ENCODE data around the gene LAMA3.

The LAMA3 gene

GRCh38 chr18:23703987-23704384, 14.7 kb downstream of the LAMA3 start:
- H3K4me3 ChIP-seq (ENCODE audit: control insufficient read depth, low read depth, low read length): no peak overlapping the region
- TF ChIP-seq, protein P1, sequence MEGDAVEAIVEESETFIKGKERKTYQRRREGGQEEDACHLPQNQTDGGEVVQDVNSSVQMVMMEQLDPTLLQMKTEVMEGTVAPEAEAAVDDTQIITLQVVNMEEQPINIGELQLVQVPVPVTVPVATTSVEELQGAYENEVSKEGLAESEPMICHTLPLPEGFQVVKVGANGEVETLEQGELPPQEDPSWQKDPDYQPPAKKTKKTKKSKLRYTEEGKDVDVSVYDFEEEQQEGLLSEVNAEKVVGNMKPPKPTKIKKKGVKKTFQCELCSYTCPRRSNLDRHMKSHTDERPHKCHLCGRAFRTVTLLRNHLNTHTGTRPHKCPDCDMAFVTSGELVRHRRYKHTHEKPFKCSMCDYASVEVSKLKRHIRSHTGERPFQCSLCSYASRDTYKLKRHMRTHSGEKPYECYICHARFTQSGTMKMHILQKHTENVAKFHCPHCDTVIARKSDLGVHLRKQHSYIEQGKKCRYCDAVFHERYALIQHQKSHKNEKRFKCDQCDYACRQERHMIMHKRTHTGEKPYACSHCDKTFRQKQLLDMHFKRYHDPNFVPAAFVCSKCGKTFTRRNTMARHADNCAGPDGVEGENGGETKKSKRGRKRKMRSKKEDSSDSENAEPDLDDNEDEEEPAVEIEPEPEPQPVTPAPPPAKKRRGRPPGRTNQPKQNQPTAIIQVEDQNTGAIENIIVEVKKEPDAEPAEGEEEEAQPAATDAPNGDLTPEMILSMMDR (IDR thresholded peaks at IDR 0.05; ENCODE audit: control insufficient read depth, insufficient read depth, low read depth, low read length, missing control alignments): no peak
- no peak for DNase-seq (ENCODE audit: low read depth)

DNA sequence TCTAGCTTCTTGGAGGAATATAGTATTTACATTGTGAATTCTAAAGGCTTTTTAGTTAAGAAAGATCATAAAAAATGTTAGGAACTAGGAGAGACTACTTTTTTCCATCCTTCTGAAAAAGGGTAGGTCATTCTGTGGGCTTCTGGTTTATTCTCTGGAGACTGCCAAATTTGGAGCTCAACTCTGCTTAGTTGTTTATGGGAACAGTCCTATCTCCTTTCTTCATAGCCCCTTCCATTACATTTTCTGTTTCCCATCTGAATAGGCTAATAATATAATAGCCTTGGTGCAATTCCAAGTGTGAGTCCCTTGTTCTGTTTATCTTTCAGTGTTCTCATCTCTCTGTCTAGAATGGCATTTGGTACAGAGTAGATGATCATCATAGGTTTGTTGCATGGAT, 15.6 kb downstream of the LAMA3 start:
- DNase-seq (ENCODE audit: low read depth): no peak
- TF ChIP-seq, protein P1 (IDR thresholded peaks at IDR 0.05; ENCODE audit: control insufficient read depth, insufficient read depth, low read depth, low read length, missing control alignments): no peak
- no peak overlapping the region for H3K4me3 ChIP-seq (ENCODE audit: control insufficient read depth, low read depth, low read length)

DNA sequence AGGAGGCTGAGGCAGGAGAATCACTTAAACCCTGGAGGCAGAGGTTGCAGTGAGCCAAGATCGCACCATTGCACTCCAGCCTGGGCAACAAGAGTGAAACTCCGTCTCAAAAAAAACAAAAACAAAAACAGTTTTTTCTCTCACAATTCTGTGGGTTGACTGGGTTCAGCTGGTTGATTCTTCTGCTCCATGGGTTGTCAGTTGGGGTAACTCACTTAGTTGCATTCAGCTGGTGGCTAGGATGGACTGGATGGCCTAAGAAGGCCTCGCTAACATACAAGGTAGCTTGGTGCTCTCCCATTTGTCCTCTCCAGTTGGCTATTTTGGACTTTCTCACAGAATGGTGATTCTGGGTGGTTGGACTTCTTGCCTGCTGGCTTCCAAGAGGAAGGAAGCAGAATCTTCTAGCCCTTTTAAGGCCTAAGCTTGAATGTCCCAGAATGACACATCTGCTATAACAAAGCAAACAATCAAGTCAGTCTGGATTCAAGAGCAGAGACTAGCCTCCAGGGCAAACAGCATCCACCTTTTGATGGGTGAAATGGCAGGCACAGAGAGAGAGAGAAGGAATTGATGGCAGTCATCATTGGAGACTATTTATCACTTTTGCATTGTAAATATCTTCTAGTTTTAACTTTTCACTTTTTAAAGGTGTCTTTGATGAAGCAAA, 17.9 kb downstream of the LAMA3 start:
- TF ChIP-seq, protein P1 (IDR thresholded peaks at IDR 0.05; ENCODE audit: control insufficient read depth, insufficient read depth, low read depth, low read length, missing control alignments): no peak
- no peak for DNase-seq (ENCODE audit: low read depth)
- no peak overlapping the region for H3K4me3 ChIP-seq (ENCODE audit: control insufficient read depth, low read depth, low read length)

DNA sequence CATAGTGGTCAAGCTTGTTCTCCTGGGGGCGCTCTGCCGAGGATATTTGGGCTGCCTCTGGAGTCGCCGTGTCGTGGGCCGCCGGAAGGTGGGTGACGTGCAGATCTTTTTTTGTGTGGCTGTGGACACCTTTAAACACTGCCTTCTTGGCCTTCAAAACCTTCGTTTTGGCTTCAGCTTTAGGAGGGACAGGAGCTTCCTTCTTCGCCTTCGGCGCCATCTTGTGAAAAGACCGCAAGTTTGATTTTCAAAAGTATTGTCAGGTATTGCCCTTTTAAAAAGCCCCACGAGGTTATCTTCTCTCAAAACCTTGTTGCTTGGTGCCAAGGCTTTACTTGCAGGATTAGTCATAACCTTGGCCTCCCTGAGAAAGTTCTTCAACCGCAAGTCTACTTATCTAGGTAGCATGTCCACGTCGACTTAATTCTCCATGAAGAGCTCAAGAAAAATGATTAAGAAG, 20.8 kb downstream of the LAMA3 start:
- H3K4me3 ChIP-seq (ENCODE audit: control insufficient read depth, low read depth, low read length): no peak overlapping the region
- TF ChIP-seq, protein P1 (IDR thresholded peaks at IDR 0.05; ENCODE audit: control insufficient read depth, insufficient read depth, low read depth, low read length, missing control alignments): no peak
- no peak for DNase-seq (ENCODE audit: low read depth)

- no peak for DNase-seq (ENCODE audit: low read depth)
- no peak overlapping the region for H3K4me3 ChIP-seq (ENCODE audit: control insufficient read depth, low read depth, low read length)
- TF ChIP-seq, protein P1 (IDR thresholded peaks at IDR 0.05; ENCODE audit: control insufficient read depth, insufficient read depth, low read depth, low read length, missing control alignments): no peak
Measured at GRCh38 chr18:23710946-23711345, 21.7 kb downstream of the LAMA3 start.

GRCh38 chr18:23711426-23711825, 22.2 kb downstream of the LAMA3 start:
- TF ChIP-seq, protein P1 (IDR thresholded peaks at IDR 0.05; ENCODE audit: control insufficient read depth, insufficient read depth, low read depth, low read length, missing control alignments): no peak
- H3K4me3 ChIP-seq (ENCODE audit: control insufficient read depth, low read depth, low read length): no peak overlapping the region
- no peak for DNase-seq (ENCODE audit: low read depth)

Data from AG09309 (cell line).